Smooth muscle cell (in vitro differentiated cells): ENCODE results near the gene SYF2. TPM values are rescaled to one million over a fixed set of nuclear protein-coding genes. Genes with fewer than 3 reads are reported as not detected.
"Not testable (repeated sequence)": the region's sequence is repeated elsewhere in the genome, so short reads cannot be mapped to it uniquely, and the experiment has no call there.

ENCODE experiments used
- DNase-seq: peaks from one replicate; lab custom pipeline; 2025; ENCODE audit not compliant: unreplicated experiment; lab: John Stamatoyannopoulos, UW
- H2AFZ ChIP-seq: fragments of 200-600 bp; sonication (generic); 2 replicates; pipeline ENCODE4 v1.6.0; 2016; ENCODE audit warnings: antibody characterized with exemption, low read depth, mild to moderate bottlenecking
- H3F3A ChIP-seq: fragments of 200-600 bp; sonication (generic); 2 replicates; pipeline ENCODE4 v1.6.0; 2017; ENCODE audit warnings: antibody characterized with exemption, low read depth
- H3K27ac ChIP-seq: fragments of 200-600 bp; sonication (generic); 2 replicates; pipeline ENCODE4 v1.5.1; 2016; ENCODE audit warnings: low read depth, mild to moderate bottlenecking
- H3K27me3 ChIP-seq: fragments of 200-600 bp; sonication (generic); 2 replicates; pipeline ENCODE4 v1.6.1; 2016; ENCODE audit warnings: low read depth, mild to moderate bottlenecking
- H3K36me3 ChIP-seq: fragments of 200-600 bp; sonication (generic); 2 replicates; pipeline ENCODE4 v1.5.1; 2016; ENCODE audit warnings: low read depth
- H3K4me1 ChIP-seq: fragments of 200-600 bp; sonication (generic); 2 replicates; pipeline ENCODE4 v1.5.1; 2016; ENCODE audit warnings: low read depth
- H3K4me2 ChIP-seq: fragments of 200-600 bp; sonication (generic); 2 replicates; pipeline ENCODE4 v1.6.0; 2016; ENCODE audit warnings: mild to moderate bottlenecking
- H3K4me3 ChIP-seq: fragments of 200-600 bp; sonication (generic); 2 replicates; pipeline ENCODE4 v1.5.1; 2016; ENCODE audit warnings: mild to moderate bottlenecking
- H3K79me2 ChIP-seq: fragments of 200-600 bp; sonication (generic); 2 replicates; pipeline ENCODE4 v1.6.0; 2016; ENCODE audit warnings: low read depth, mild to moderate bottlenecking
- H3K9ac ChIP-seq: fragments of 200-600 bp; sonication (generic); 2 replicates; pipeline ENCODE4 v1.6.0; 2016; ENCODE audit warnings: low read depth
- H3K9me3 ChIP-seq: fragments of 200-600 bp; sonication (generic); replicated peaks from 2 replicates; pipeline ENCODE4 v1.5.1; 2016; ENCODE audit warnings: low read depth
- H4K20me1 ChIP-seq: fragments of 200-600 bp; sonication (generic); 2 replicates; pipeline ENCODE4 v1.6.0; 2016; ENCODE audit warnings: low read depth
- WGBS: methylation state at CpG from one replicate; pipeline ENCODE4 v1.1.7; 2016; ENCODE audit warnings: low lambda C conversion rate; 5-methylcytosine and 5-hydroxymethylcytosine counted together
- polyA plus RNA-seq: library from polyadenylated mRNA; unstranded; fragments of >200 nt; fragmentation: Nextera tagmentation; extraction: Ambion mirVana; gene quantifications from 2 replicates; pipeline ENCODE4 v1.2.1, GENCODE V29; 2016
- total RNA-seq: library from RNA; depleted of rRNA; stranded (reverse); fragments of >200 nt; gene quantifications from 2 replicates; pipeline ENCODE4 v1.2.3, GENCODE V29; 2014

SYF2 gene
- total and polyA plus RNA-seq, 2 experiments from 2014 or later: 28.1 to 61.1 TPM

GRCh38 chr1:25268143-25268760, 36.0 kb upstream of the SYF2 start:
- 55% methylated on average over 13 of the region's 14 CpGs for WGBS
- not testable (repeated sequence) for DNase-seq, H4K20me1 ChIP-seq, H2AFZ ChIP-seq, H3K9ac ChIP-seq, H3K36me3 ChIP-seq, H3K27me3 ChIP-seq, H3F3A ChIP-seq, H3K79me2 ChIP-seq, H3K4me1 ChIP-seq, H3K9me3 ChIP-seq, H3K27ac ChIP-seq
- H3K4me3 ChIP-seq: peak overlapping the region; percentile 51
- peak overlapping the region; percentile 77 for H3K4me2 ChIP-seq

GRCh38 chr1:25267288-25268142, 35.2 kb upstream of the SYF2 start:
- peak overlapping the region; percentile 71 for H3K27ac ChIP-seq
- peak; percentile 38 for DNase-seq
- not testable (repeated sequence) for H3K9me3 ChIP-seq, H4K20me1 ChIP-seq, H3K79me2 ChIP-seq, H2AFZ ChIP-seq, H3K36me3 ChIP-seq, H3F3A ChIP-seq, H3K27me3 ChIP-seq, H3K4me1 ChIP-seq
- peak overlapping the region; percentile 75 for H3K9ac ChIP-seq
- WGBS: under 1% methylated on average over 26 of the region's 56 CpGs
- peak overlapping the region; percentile 51 for H3K4me3 ChIP-seq
- H3K4me2 ChIP-seq: peak overlapping the region; percentile 79

GRCh38 chr1:25266554-25267287, 34.4 kb upstream of the SYF2 start:
- under 1% methylated on average over 11 of the region's 45 CpGs for WGBS
- H3K9me3 ChIP-seq: not testable (repeated sequence)

GRCh38 chr1:25260336-25260735, 28.0 kb upstream of the SYF2 start:
- H3F3A ChIP-seq, H3K9me3 ChIP-seq, H3K4me1 ChIP-seq, H3K27ac ChIP-seq, DNase-seq, H3K4me3 ChIP-seq, H3K9ac ChIP-seq, H4K20me1 ChIP-seq, H3K4me2 ChIP-seq, H3K27me3 ChIP-seq, H3K79me2 ChIP-seq, H2AFZ ChIP-seq, H3K36me3 ChIP-seq: not testable (repeated sequence)
- 90% methylated on average over 3 of the region's 3 CpGs for WGBS

More at GRCh38 chr1:25266554-25267287, 34.4 kb upstream of the SYF2 start:
- not testable (repeated sequence) for H3K27ac ChIP-seq, H3K27me3 ChIP-seq, H3K79me2 ChIP-seq, H3K36me3 ChIP-seq, DNase-seq, H2AFZ ChIP-seq, H3K9ac ChIP-seq, H4K20me1 ChIP-seq, H3K4me1 ChIP-seq, H3F3A ChIP-seq
- Histone ChIP-seq H3K4me2 (peak overlapping the region; percentile 85), H3K4me3 (peak overlapping the region; percentile 51)

- not testable (repeated sequence) for H3K4me2 ChIP-seq, H3K36me3 ChIP-seq, H3K27me3 ChIP-seq, H4K20me1 ChIP-seq, H3K9ac ChIP-seq, H3K4me3 ChIP-seq, H2AFZ ChIP-seq, H3K4me1 ChIP-seq, H3K79me2 ChIP-seq, DNase-seq, H3K27ac ChIP-seq, H3F3A ChIP-seq, H3K9me3 ChIP-seq
- WGBS: 69% methylated on average over 7 of the region's 7 CpGs
Measured at GRCh38 chr1:25259813-25260212, 27.5 kb upstream of the SYF2 start.
